Measurements from ENCODE around the gene MUC6. TPM values are rescaled to one million over a fixed set of nuclear protein-coding genes. Genes with fewer than 3 reads are reported as not detected.

The MUC6 gene
- total RNA-seq, 1 experiment from 2014 or later = not detected

GRCh38 chr11:1038361-1038760, 1.8 kb upstream of the MUC6 start:
- DNase-seq (ENCODE audit: low spot score) = no peak

- no peak for DNase-seq (ENCODE audit: low spot score)
Observed at GRCh38 chr11:1037506-1038055, 1.1 kb upstream of the MUC6 start.

DNA sequence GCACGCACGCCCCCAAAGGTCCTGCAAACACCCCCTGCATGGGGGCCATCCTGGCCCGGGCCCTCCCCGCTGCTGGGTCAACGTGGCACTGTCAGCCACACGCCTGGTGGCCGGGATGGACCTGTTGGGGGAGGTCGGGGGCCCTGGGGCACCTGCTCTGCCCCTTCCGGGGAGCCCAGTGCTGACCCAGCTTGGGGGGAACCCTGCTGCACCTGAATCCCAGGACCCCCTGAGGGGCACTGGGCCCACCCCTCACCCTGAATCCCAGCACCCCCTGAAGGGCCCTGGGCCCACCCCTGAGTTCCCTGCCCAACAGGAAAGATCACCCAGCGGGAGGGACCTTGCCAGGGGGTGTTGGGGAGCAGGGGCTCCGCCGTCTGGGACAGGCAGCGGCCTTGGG, 413 bp upstream of the MUC6 start:
- DNase-seq (ENCODE audit: low spot score) = no peak

DNA sequence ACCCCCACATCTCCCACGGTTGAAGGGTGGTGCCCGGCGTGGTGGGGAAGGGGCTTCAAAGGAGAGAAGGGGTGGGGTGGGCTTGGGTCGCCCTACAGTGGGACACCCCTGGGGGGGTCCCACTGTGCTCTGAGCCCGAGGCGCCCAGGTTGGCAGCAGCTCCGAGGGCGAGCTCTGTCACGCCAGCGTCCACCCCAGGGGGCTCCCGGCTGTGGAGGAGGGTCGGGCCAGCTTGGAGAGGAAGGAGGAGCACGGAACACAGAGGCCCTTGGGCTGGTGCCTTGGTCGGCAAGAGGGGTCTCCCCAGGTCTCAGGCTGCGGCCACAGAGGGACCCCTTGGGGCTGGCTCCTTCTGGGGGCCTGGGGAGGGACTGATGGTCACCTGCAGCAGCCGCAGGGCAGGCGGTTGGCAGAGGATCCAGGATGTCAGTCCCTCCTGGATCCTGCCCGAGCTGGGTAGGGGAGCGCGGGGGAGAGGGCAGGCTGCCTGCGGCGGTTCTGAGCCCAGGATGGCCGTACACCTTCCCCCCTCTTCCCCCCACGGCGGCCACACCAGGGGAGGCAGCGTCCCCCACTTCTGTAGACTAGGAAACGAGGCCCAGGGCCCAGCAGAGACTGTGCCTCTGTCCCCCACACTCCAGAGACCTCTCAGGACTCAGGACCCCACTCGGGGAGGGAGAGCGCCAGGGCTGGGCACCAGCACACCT, 788 bp downstream of the MUC6 start:
- DNase-seq (ENCODE audit: low spot score) = no peak

- DNase-seq (ENCODE audit: low spot score) = no peak
Observed at GRCh38 chr11:1034456-1035295, 1.8 kb downstream of the MUC6 start.

DNA sequence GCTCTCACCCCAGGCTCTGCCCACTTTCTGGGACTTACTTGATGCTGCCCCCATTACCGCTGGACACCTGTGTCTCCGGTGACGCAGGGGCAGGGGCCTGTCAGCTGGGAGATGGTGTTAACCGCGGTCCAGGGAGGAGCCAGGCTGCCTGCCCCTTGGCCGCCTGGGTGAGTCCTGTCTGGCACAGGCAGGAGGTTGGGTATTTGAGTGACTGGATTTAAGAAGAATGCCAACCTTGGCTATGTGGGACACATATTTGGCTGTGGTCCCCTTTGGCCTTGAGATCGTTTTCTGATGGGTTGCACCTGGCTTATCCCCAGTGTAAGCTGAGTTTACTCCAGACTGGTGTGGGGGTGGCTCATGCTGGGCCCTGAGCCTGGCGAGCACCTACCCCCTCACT, 2.5 kb downstream of the MUC6 start:
- DNase-seq (ENCODE audit: low spot score) = no peak

DNA sequence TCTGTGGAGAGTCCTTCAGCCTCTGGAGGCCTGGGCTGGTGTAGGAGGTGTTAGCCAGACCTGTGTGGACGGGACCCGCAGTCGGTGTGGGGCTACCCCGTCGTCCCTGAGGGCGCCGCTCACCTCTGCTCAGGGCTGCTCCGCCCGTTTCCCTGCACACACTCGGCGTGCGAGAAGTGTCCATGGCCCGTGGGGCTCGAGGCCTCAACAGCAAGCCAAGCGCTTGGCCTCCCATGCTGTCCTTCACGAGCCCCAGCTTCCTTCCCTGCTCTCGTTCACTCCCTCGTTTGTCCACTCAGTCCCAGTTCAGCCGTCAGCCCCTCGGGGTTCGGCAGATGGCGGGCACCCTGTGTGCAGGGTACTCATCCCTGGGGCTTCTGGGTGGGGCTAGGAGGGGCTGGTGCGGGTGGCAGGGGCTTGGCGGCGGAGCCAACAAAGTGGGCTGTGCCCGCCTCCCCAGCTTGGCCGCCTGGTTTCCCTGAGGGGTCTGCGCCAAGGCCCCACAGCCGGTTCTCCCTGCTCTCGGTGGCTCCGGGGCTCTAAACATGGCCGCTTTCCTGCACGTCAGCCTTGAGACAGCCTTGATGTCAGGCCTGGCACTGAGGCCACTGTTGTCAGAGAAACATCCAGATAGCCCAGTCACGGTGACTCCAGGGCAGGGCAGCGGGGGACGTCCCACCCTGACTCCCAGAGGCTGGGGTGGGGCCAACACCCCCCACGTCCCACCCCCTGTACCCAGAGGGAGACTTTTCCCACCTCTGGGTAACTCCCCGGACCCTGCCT, 3.3 kb downstream of the MUC6 start:
- no peak for DNase-seq (ENCODE audit: low spot score)

DNA sequence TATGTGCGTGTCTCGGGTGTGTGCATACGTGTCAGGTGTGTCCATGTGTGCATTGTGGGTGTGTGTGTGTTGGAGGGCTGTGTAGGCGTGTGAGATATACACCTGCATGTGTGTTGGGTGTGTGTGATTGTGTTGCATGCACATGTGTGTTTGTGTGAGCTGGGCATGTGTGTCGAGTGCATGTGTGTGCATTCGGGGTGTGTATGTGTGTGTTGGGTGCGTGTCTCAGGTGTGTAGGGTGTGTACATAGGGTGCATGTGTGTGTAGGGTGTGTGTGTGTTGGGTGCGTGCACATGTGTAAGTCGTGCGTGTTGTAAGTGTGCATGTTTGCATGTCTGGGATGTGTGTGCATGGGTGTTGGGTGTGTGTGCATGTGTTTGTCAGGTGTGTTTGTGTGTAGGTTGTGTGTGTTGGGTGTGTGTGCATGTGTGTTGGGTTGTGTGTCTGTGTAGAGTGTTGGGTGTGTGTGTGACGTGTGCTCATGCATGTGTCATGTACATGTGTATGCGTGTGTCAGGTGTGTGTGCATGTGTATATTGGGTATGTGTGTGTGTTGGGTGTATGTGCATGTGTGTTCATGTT, 4.1 kb downstream of the MUC6 start:
- no peak for DNase-seq (ENCODE audit: low spot score)

- DNase-seq (ENCODE audit: low spot score) = no peak
Observed at GRCh38 chr11:1031121-1031899, 5.2 kb downstream of the MUC6 start.

- no peak for DNase-seq (ENCODE audit: low spot score)
Observed at GRCh38 chr11:1030556-1030955, 6.0 kb downstream of the MUC6 start.

- DNase-seq (ENCODE audit: low spot score) = no peak
Observed at GRCh38 chr11:1030086-1030485, 6.4 kb downstream of the MUC6 start.

DNA sequence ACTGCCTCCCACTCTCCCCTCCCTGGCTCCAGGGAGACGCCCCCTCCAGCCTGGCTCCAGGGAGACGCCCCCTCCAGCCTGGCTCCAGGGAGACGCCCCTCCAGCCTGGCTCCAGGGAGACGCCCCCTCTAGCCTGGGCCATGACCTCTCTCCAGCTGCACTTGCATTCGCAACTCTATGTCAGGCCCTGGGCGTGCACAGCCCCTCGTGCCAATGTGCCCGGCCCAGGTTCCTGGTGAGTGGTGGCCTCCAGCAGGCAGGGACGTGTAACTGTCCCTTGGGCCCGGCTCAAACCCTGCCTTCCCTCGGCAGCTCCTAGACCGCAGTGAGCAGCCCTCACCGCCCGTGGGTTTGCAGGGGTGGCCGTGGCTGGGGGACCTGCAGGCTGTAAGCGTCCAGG, 6.9 kb downstream of the MUC6 start:
- DNase-seq (ENCODE audit: low spot score) = no peak

DNA sequence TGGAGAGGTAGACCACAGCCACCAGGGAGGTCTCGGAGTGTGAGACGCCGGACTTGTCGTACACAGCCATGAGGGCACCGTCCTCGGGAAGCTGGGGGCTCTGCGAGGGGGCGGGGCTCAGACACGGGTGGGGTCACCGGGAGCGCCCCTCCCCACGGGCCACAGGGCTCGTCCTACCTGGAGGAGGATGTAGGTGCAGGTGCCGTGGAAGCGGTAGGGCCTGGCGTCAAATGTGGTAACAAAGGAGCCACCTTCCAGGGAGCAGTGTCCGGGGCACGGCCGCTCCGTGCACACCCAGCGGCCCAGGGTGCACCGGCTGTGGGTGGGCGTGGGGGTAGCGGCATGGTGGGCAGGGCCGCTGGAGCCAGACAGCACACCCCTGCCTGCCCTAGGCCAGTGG, 7.5 kb downstream of the MUC6 start:
- no peak for DNase-seq (ENCODE audit: low spot score)

- no peak for DNase-seq (ENCODE audit: low spot score)
Observed at GRCh38 chr11:1028616-1029015, 7.9 kb downstream of the MUC6 start.

GRCh38 chr11:1028291-1028540, 8.3 kb downstream of the MUC6 start:
- DNase-seq (ENCODE audit: low spot score) = no peak

GRCh38 chr11:1027483-1028290, 8.8 kb downstream of the MUC6 start:
- no peak for DNase-seq (ENCODE audit: low spot score)

DNA sequence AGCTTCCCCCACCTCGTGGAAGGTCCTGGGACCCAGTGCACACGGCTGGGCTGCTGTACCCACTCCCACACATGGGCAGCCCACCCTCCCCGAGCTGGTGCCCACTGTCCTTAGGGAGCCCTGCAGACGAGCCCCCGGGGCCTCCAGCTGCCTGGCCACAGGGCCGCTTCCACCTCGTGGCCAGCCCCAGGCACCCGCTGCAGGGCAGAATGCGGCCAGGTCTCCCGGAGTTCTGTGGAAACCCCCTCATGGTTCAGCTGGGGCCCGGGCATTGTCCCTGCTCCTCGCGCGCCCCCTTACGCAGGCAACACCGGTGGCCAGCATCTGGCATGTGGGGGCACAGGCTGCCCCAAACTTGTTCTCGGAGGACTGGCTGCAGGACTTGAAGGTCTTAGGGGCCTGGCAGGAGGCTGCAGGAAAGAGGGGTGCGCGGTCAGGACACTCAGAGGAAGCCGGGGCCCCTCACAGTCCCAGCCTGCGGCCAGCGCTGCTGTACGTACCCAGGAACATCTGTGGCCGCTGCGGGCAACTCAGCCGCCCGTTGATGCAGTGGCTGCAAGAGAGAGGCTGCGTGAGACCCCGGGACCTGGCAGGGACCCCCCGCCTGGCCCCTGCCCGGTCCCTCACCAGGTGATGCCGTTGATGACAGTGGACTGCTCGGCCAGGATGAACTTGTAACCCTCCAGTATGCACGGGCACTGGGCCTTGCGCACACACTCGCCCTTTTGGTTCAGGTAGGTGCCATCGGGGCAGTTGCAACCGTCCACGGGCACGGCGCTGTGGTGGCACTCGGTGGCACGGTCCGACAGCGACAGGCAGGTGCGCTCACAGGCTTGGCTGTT, 9.7 kb downstream of the MUC6 start:
- no peak for DNase-seq (ENCODE audit: low spot score)

DNA sequence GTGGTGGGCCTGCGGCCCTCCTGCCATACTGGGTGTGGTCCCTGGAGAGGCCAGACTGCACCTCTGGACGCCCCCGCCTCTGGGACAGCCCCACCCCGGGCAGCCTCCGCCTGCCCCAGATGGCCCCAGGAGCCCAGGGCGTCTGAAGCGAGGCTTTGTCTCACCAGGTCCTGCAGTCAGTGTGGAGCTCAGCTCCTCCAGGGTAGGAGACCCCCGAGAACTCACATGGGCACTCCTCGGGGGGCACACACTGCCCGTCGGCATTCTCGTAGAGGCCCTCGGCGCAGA, 10.4 kb downstream of the MUC6 start:
- DNase-seq (ENCODE audit: low spot score) = no peak

DNA sequence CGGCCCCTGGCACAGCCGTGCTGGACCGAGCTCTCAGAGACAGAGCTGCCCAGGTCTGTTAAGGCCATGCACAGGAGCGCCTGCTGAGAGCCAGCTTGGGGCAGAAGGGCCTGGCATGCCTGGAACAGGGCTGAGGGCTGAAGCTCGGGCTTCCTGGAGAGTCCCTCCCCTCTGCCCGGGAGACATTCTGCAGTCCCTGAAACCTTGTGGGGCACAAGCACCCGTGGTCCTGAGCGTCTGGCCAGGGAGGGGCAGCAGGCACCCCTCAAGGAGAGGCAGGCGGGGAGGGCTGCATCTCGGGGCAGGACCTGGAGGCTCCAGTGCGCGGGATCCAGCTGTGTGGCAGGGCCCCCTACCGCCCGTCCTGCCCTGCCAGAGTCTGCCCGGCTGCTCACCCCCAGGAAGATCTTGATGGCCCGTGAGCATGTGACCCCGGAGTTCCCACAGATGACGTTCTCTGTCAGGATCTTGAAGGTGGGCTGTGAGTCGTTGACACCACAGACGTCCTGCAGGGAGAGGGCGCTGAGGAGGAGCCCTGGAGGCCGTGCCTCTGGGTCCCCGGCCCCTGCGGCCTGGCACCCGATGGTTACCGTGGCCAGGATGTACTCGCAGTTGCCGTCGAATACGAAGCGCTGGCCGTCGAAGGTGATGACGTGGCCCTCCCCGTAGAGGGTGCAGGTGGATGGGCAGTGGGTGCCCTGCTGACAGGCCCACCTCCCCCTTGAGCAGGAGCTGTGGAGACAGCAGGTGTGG, 10.9 kb downstream of the MUC6 start:
- no peak for DNase-seq (ENCODE audit: low spot score)

Measured in A172 (cell line).